ENCODE results near the gene GTF3A.
A peak's percentile ranks its signal among the peaks of the same experiment; 100 is the strongest.
"Not testable (repeated sequence)": the region's sequence is repeated elsewhere in the genome, so short reads cannot be mapped to it uniquely, and the experiment has no call there.

Gene GTF3A

GRCh38 chr13:27393101-27393500, 31.3 kb upstream of the GTF3A start:
- no peaks in the 10 kb centered on the region for H3K36me3 Mint-ChIP-seq (ENCODE audit: low read depth)
- H3K9me3 Mint-ChIP-seq: no peaks in the 10 kb centered on the region
- no peak for DNase-seq
- no peak overlapping the region for H3K27ac Mint-ChIP-seq
- H3K4me1 Mint-ChIP-seq: peaks cover 58% of the 10 kb centered on the region
- TF ChIP-seq, protein P1, sequence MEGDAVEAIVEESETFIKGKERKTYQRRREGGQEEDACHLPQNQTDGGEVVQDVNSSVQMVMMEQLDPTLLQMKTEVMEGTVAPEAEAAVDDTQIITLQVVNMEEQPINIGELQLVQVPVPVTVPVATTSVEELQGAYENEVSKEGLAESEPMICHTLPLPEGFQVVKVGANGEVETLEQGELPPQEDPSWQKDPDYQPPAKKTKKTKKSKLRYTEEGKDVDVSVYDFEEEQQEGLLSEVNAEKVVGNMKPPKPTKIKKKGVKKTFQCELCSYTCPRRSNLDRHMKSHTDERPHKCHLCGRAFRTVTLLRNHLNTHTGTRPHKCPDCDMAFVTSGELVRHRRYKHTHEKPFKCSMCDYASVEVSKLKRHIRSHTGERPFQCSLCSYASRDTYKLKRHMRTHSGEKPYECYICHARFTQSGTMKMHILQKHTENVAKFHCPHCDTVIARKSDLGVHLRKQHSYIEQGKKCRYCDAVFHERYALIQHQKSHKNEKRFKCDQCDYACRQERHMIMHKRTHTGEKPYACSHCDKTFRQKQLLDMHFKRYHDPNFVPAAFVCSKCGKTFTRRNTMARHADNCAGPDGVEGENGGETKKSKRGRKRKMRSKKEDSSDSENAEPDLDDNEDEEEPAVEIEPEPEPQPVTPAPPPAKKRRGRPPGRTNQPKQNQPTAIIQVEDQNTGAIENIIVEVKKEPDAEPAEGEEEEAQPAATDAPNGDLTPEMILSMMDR (IDR thresholded peaks at IDR 0.05): no peak
- peaks cover 6% of the 10 kb centered on the region for H3K27me3 Mint-ChIP-seq (ENCODE audit: low read depth, poor library complexity)
- no peak overlapping the region for H3K4me3 Mint-ChIP-seq

GRCh38 chr13:27395007-27395510, 29.4 kb upstream of the GTF3A start:
- H3K4me1 Mint-ChIP-seq: peaks cover 45% of the 10 kb centered on the region
- H3K27ac Mint-ChIP-seq: peak overlapping the region; percentile 80
- no peak for DNase-seq
- H3K4me3 Mint-ChIP-seq: peak overlapping the region; percentile 37
- no peaks in the 10 kb centered on the region for H3K36me3 Mint-ChIP-seq (ENCODE audit: low read depth)
- peaks cover 4% of the 10 kb centered on the region for H3K9me3 Mint-ChIP-seq
- H3K27me3 Mint-ChIP-seq (ENCODE audit: low read depth, poor library complexity): peaks cover 3% of the 10 kb centered on the region
- TF ChIP-seq, protein P1 (IDR thresholded peaks at IDR 0.05): no peak

- H3K9me3 Mint-ChIP-seq: peaks cover 5% of the 10 kb centered on the region
- TF ChIP-seq, protein P1 (IDR thresholded peaks at IDR 0.05): no peak
- no peak for DNase-seq
- no peaks in the 10 kb centered on the region for H3K27me3 Mint-ChIP-seq (ENCODE audit: low read depth, poor library complexity)
- H3K4me1 Mint-ChIP-seq: peaks cover 44% of the 10 kb centered on the region
- no peak overlapping the region for H3K4me3 Mint-ChIP-seq
- no peaks in the 10 kb centered on the region for H3K36me3 Mint-ChIP-seq (ENCODE audit: low read depth)
- H3K27ac Mint-ChIP-seq: no peak overlapping the region
Measured at GRCh38 chr13:27396252-27396846, 28.1 kb upstream of the GTF3A start.

GRCh38 chr13:27398360-27398759, 26.1 kb upstream of the GTF3A start:
- no peak for DNase-seq
- no peak overlapping the region for H3K27ac Mint-ChIP-seq
- H3K9me3 Mint-ChIP-seq: peaks cover 5% of the 10 kb centered on the region
- H3K36me3 Mint-ChIP-seq (ENCODE audit: low read depth): no peaks in the 10 kb centered on the region
- no peak overlapping the region for H3K4me3 Mint-ChIP-seq
- H3K4me1 Mint-ChIP-seq: peaks cover 54% of the 10 kb centered on the region
- TF ChIP-seq, protein P1 (IDR thresholded peaks at IDR 0.05): no peak
- no peaks in the 10 kb centered on the region for H3K27me3 Mint-ChIP-seq (ENCODE audit: low read depth, poor library complexity)

DNA sequence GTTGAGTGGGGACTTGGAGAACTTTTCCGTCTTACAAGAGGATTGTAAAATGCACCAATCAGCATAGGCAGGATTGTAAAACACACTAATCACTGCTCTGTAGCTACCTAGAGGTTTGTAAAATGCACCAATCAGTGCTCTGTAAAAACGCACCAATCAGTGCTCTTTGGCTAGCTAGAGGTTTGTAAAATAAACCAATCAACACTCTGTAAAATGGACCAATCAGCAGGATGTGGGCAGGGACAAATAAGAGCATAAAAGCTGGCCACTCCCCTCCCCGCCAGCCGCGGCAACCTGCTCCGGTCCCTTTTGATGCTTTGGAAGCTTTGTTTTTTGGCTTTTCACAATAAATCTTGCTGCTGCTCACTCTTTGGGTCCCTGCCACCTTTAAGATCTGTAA, 24.0 kb upstream of the GTF3A start:
- not testable (repeated sequence) for H3K27me3 Mint-ChIP-seq (ENCODE audit: low read depth, poor library complexity); H3K36me3 Mint-ChIP-seq (ENCODE audit: low read depth); H3K4me3 Mint-ChIP-seq; DNase-seq; H3K9me3 Mint-ChIP-seq; H3K27ac Mint-ChIP-seq
- H3K4me1 Mint-ChIP-seq: peaks cover 59% of the 10 kb centered on the region

DNA sequence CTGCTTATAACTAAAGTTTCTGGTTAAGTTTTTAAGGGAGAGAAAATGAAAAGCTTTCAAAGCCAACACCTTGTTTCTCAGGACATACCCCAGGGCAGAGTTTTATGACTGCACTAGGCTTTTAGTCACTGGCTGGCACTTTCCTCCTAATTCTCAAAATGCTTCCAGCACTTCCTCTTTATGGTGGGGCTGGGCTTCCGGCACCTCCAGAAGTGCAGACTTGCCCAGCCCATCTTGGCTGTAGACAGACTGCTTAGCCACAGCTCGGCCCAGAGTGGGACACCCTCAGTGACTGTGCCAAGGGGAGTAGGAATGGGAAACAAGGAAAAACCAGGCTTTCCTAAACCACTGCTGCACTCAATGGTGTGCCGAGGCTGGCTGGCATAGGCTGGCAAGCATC, 23.2 kb upstream of the GTF3A start:
- no peaks in the 10 kb centered on the region for H3K36me3 Mint-ChIP-seq (ENCODE audit: low read depth)
- DNase-seq: no peak
- peaks cover 5% of the 10 kb centered on the region for H3K9me3 Mint-ChIP-seq
- TF ChIP-seq, protein P1 (IDR thresholded peaks at IDR 0.05): no peak
- H3K27me3 Mint-ChIP-seq (ENCODE audit: low read depth, poor library complexity): no peaks in the 10 kb centered on the region
- H3K4me3 Mint-ChIP-seq: no peak overlapping the region
- H3K27ac Mint-ChIP-seq: no peak overlapping the region
- peaks cover 53% of the 10 kb centered on the region for H3K4me1 Mint-ChIP-seq
